ENCODE data around the gene ATP13A2. TPM values are rescaled to one million over a fixed set of nuclear protein-coding genes. Genes with fewer than 3 reads are reported as not detected.

Gene ATP13A2
- total and polyA plus RNA-seq, 2 donors from 2014 or later, result 23.8 to 38.6 TPM

GRCh38 chr1:16999863-17000262 is 11.9 kb downstream of the ATP13A2 start:
- intact Hi-C loops (cut with DNase I), result no loop called here
- no peak for TF ChIP-seq CTCF (IDR thresholded peaks at IDR 0.05; ENCODE audit: borderline replicate concordance, extremely low read depth, insufficient read depth)
- FAIRE-seq (no peak), DNase-seq (peak in 1 of 5 donors; percentile 61)
- Histone ChIP-seq H3K27ac (ENCODE audit: low read depth in 2 of 2, low read length in 2 of 2) (no peak overlapping the region), H3K9me3 (ENCODE audit: control insufficient read depth in 2 of 3, insufficient read depth in 1 of 3, low read length in 3 of 3) (no peaks in the 10 kb centered on the region), H3K36me3 (ENCODE audit: control insufficient read depth in 2 of 3, insufficient read depth in 3 of 3, low read length in 3 of 3) (peaks cover 0 to 25% (median 6%) of the 10 kb centered on the region in 3 donors), H3K4me1 (ENCODE audit: control insufficient read depth in 2 of 3, insufficient read depth in 2 of 3, low read depth in 1 of 3, low read length in 3 of 3) (no peaks in the 10 kb centered on the region), H3K4me3 (ENCODE audit: low read length in 3 of 3) (no peak overlapping the region), H3K27me3 (ENCODE audit: control insufficient read depth, insufficient read depth, low read length) (no peaks in the 10 kb centered on the region), H3K9ac (ENCODE audit: low read length in 3 of 3) (no peak overlapping the region)

- no peak overlapping the region for H3K4me3 ChIP-seq (ENCODE audit: low read length in 3 of 3)
- intact Hi-C loops (cut with DNase I), result no loop called here
- TF ChIP-seq CTCF (IDR thresholded peaks at IDR 0.05; ENCODE audit: borderline replicate concordance, extremely low read depth, insufficient read depth), result no peak
- no peak overlapping the region for H3K27ac ChIP-seq (ENCODE audit: low read depth in 2 of 2, low read length in 2 of 2)
- no peaks in the 10 kb centered on the region for H3K27me3 ChIP-seq (ENCODE audit: control insufficient read depth, insufficient read depth, low read length)
- no peaks in the 10 kb centered on the region for H3K4me1 ChIP-seq (ENCODE audit: control insufficient read depth in 2 of 3, insufficient read depth in 2 of 3, low read depth in 1 of 3, low read length in 3 of 3)
- no peak for FAIRE-seq
- peaks cover 0 to 15% (median 4%) of the 10 kb centered on the region in 3 donors for H3K36me3 ChIP-seq (ENCODE audit: control insufficient read depth in 2 of 3, insufficient read depth in 3 of 3, low read length in 3 of 3)
- no peak for DNase-seq
- no peaks in the 10 kb centered on the region for H3K9me3 ChIP-seq (ENCODE audit: control insufficient read depth in 2 of 3, insufficient read depth in 1 of 3, low read length in 3 of 3)
- H3K9ac ChIP-seq (ENCODE audit: low read length in 3 of 3), result no peak overlapping the region
These were observed 13.1 kb downstream of the ATP13A2 start for GRCh38 chr1:16998589-16998988.

- DNase-seq, result no peak
- no peak for TF ChIP-seq CTCF (IDR thresholded peaks at IDR 0.05; ENCODE audit: borderline replicate concordance, extremely low read depth, insufficient read depth)
- FAIRE-seq, result no peak
- Histone ChIP-seq H3K9me3 (ENCODE audit: control insufficient read depth in 2 of 3, insufficient read depth in 1 of 3, low read length in 3 of 3) (no peaks in the 10 kb centered on the region), H3K4me1 (ENCODE audit: control insufficient read depth in 2 of 3, insufficient read depth in 2 of 3, low read depth in 1 of 3, low read length in 3 of 3) (no peaks in the 10 kb centered on the region), H3K36me3 (ENCODE audit: control insufficient read depth in 2 of 3, insufficient read depth in 3 of 3, low read length in 3 of 3) (peaks cover 0 to 9% (median 2%) of the 10 kb centered on the region in 3 donors), H3K4me3 (ENCODE audit: low read length in 3 of 3) (no peak overlapping the region), H3K27me3 (ENCODE audit: control insufficient read depth, insufficient read depth, low read length) (no peaks in the 10 kb centered on the region), H3K27ac (ENCODE audit: low read depth in 2 of 2, low read length in 2 of 2) (no peak overlapping the region), H3K9ac (ENCODE audit: low read length in 3 of 3) (no peak overlapping the region)
- intact Hi-C loops (cut with DNase I), result no loop called here
These were observed 14.9 kb downstream of the ATP13A2 start for GRCh38 chr1:16996845-16997244.

- DNase-seq (no peak), FAIRE-seq (no peak)
- Histone ChIP-seq H3K9me3 (ENCODE audit: control insufficient read depth in 2 of 3, insufficient read depth in 1 of 3, low read length in 3 of 3) (no peaks in the 10 kb centered on the region), H3K27me3 (ENCODE audit: control insufficient read depth, insufficient read depth, low read length) (no peaks in the 10 kb centered on the region), H3K4me3 (ENCODE audit: low read length in 3 of 3) (no peak overlapping the region), H3K9ac (ENCODE audit: low read length in 3 of 3) (no peak overlapping the region), H3K27ac (ENCODE audit: low read depth in 2 of 2, low read length in 2 of 2) (no peak overlapping the region), H3K4me1 (ENCODE audit: control insufficient read depth in 2 of 3, insufficient read depth in 2 of 3, low read depth in 1 of 3, low read length in 3 of 3) (no peaks in the 10 kb centered on the region), H3K36me3 (ENCODE audit: control insufficient read depth in 2 of 3, insufficient read depth in 3 of 3, low read length in 3 of 3) (peaks cover 0 to 8% (median 0%) of the 10 kb centered on the region in 3 donors)
- intact Hi-C loops (cut with DNase I), result no loop called here
- no peak for TF ChIP-seq CTCF (IDR thresholded peaks at IDR 0.05; ENCODE audit: borderline replicate concordance, extremely low read depth, insufficient read depth)
These were observed 18.1 kb downstream of the ATP13A2 start for GRCh38 chr1:16993521-16994038.
